CD4-positive, alpha-beta memory T cell (primary cell): ENCODE measurements around the gene TBC1D10A. TPM values are rescaled to one million over a fixed set of nuclear protein-coding genes. Genes with fewer than 3 reads are reported as not detected.

ENCODE experiments used
- CTCF ChIA-PET: fragments of 350-600 bp; sonication (Branson Sonifier 250); formaldehyde crosslinking; loops from one replicate; lab custom pipeline; 2021; ENCODE audit warnings: inconsistent platforms; ENCODE audit not compliant: partially characterized antibody; lab: Charles Lee
- POLR2A ChIA-PET: fragments of 350-600 bp; sonication (Branson Sonifier 250); formaldehyde crosslinking; loops from one replicate; lab custom pipeline; 2021; ENCODE audit not compliant: partially characterized antibody; lab: Charles Lee
- DNase-seq, 5 donors: peaks; one replicate each; pipeline versions ENCODE4 v3.0.0 to v3.0.0-alpha.2; 2020 to 2022; ENCODE audit warnings: mixed read lengths in 1 of 5
- H3K27ac ChIP-seq: one replicate; pipeline ENCODE4 v1.7.0; 2013; ENCODE audit warnings: low read depth, low read length
- H3K27me3 ChIP-seq: 2 replicates; pipeline ENCODE4 v1.7.0; 2013; ENCODE audit warnings: mild to moderate bottlenecking, low read length, moderate library complexity; ENCODE audit not compliant: insufficient read depth
- H3K36me3 ChIP-seq: 2 replicates; pipeline ENCODE4 v1.7.0; 2013; ENCODE audit warnings: mild to moderate bottlenecking, low read length, moderate library complexity; ENCODE audit not compliant: insufficient read depth
- H3K4me1 ChIP-seq: 2 replicates; pipeline ENCODE4 v1.7.0; 2013; ENCODE audit warnings: mild to moderate bottlenecking, low read length, moderate library complexity; ENCODE audit not compliant: insufficient read depth
- H3K4me3 ChIP-seq, 2 donors: one replicate each; pipeline ENCODE4 v1.7.0; 2013; ENCODE audit warnings: low read length in 2 of 2, mild to moderate bottlenecking in 1 of 2
- H3K9me3 ChIP-seq, 2 donors: one replicate each; pipeline ENCODE4 v1.7.0; 2013; ENCODE audit warnings: low read length in 2 of 2, control low read depth in 1 of 2; ENCODE audit not compliant: control insufficient read depth in 1 of 2
- H3K27ac Mint-ChIP-seq, 7 donors: one replicate each; pipeline ENCODE4 v1.8.0; 2020 to 2021; ENCODE audit warnings: mixed read lengths in 7 of 7, mild to moderate bottlenecking in 6 of 7, inconsistent platforms in 3 of 7, moderate library complexity in 3 of 7
- H3K27me3 Mint-ChIP-seq, 2 donors: one replicate each; pipeline ENCODE4 v1.8.0; 2020 to 2021; ENCODE audit warnings: mixed read lengths in 2 of 2
- H3K36me3 Mint-ChIP-seq, 2 donors: one replicate each; pipeline ENCODE4 v1.8.0; 2020 to 2021; ENCODE audit warnings: mixed read lengths in 2 of 2, inconsistent platforms in 1 of 2, mild to moderate bottlenecking in 1 of 2
- H3K4me1 Mint-ChIP-seq, 4 donors: one replicate each; pipeline ENCODE4 v1.8.0; 2020 to 2021; ENCODE audit warnings: mixed read lengths in 4 of 4, mild to moderate bottlenecking in 1 of 4
- H3K4me3 Mint-ChIP-seq, 8 donors: one replicate each; pipeline ENCODE4 v1.8.0; 2020 to 2021; ENCODE audit warnings: mixed read lengths in 8 of 8, mild to moderate bottlenecking in 7 of 8, moderate library complexity in 6 of 8, inconsistent platforms in 3 of 8
- H3K9me3 Mint-ChIP-seq, 8 donors: one replicate each; pipeline ENCODE4 v1.8.0; 2020 to 2021; ENCODE audit warnings: mixed read lengths in 8 of 8, mild to moderate bottlenecking in 5 of 8, inconsistent platforms in 3 of 8, moderate library complexity in 1 of 8
- intact Hi-C: fragments of 100-400 bp; cut with micrococcal nuclease; formaldehyde crosslinking; loops from one replicate; pipeline ENCODE4 v1.15.1; 2023
- polyA plus RNA-seq, 2 donors: library from polyadenylated mRNA; unstranded; fragments of 300-500 nt; fragmentation: Illumina TruSeq; gene quantifications; one replicate each; pipeline ENCODE4 v1.2.3, GENCODE V29; 2021
- total RNA-seq, 2 experiments: library from RNA; stranded (reverse); gene quantifications; one replicate each; pipeline ENCODE4 v1.2.3, GENCODE V29; 2021

TBC1D10A gene
- total and polyA plus RNA-seq, 4 experiments from 2014 or later: 60.6 to 76.8 (median 61.9) TPM

GRCh38 chr22:30305906-30306626 is 20.7 kb downstream of the TBC1D10A start:
- Mint-ChIP-seq H3K4me1 (peaks cover 79 to 100% (median 92%) of the 10 kb centered on the region in 4 donors), H3K27ac (peak overlapping the region; percentile 81 to 98 (median 95)), H3K4me3 (peak overlapping the region; percentile 67 to 86 (median 82)), H3K9me3 (no peaks in the 10 kb centered on the region), H3K27me3 (no peaks in the 10 kb centered on the region), H3K36me3 (peaks cover 25 to 27% of the 10 kb centered on the region in 2 donors)
- Histone ChIP-seq H3K4me1 (peaks cover 100% of the 10 kb centered on the region), H3K9me3 (no peaks in the 10 kb centered on the region), H3K27ac (peak overlapping the region; percentile 64), H3K27me3 (no peaks in the 10 kb centered on the region), H3K4me3 (peak overlapping the region; percentile 60 to 64), H3K36me3 (peaks cover 8% of the 10 kb centered on the region)
- POLR2A ChIA-PET: interaction anchor here (0.7 to 20.6 kb wide), 16 partner anchors 14 to 118 kb away, joined by 3 to 562 read pairs (median 4); partner anchors contain the start of genes CASTOR1, CCDC157, MTFP1 and RNF215
- DNase-seq: peak; percentile 72 to 82 (median 80)
- CTCF ChIA-PET: interaction anchor here (0.8 to 19.0 kb wide), 11 partner anchors 10 to 202 kb away, joined by 3 to 218 read pairs (median 4); partner anchors contain the start of genes CASTOR1 and RNF215
- intact Hi-C loops: loop anchor here (1.0 to 5.0 kb wide), 6 partner anchors 8 to 986 kb away; partner anchors contain the start of genes CASTOR1, CCDC157, PIK3IP1 and SF3A1

- H3K27me3 ChIP-seq: no peaks in the 10 kb centered on the region
- peak overlapping the region; percentile 81 to 98 (median 95) for H3K27ac Mint-ChIP-seq
- peak overlapping the region; percentile 64 for H3K27ac ChIP-seq
- intact Hi-C loops: loop anchor here (5.0 kb wide), 2 partner anchors 52 to 987 kb away; partner anchors contain the start of genes CCDC157, PIK3IP1 and SF3A1
- H3K4me1 ChIP-seq: peaks cover 100% of the 10 kb centered on the region
- H3K4me3 Mint-ChIP-seq: peak overlapping the region; percentile 67 to 86 (median 82)
- no peaks in the 10 kb centered on the region for H3K27me3 Mint-ChIP-seq
- peaks cover 13% of the 10 kb centered on the region for H3K36me3 ChIP-seq
- peak; percentile 62 to 72 (median 65) for DNase-seq
- peaks cover 74 to 100% (median 91%) of the 10 kb centered on the region in 4 donors for H3K4me1 Mint-ChIP-seq
- CTCF ChIA-PET: interaction anchor here (0.7 to 19.0 kb wide), 8 partner anchors 10 to 121 kb away, joined by 3 to 218 read pairs (median 3); partner anchors contain the start of genes CASTOR1 and RNF215
- peaks cover 29 to 31% of the 10 kb centered on the region in 2 donors for H3K36me3 Mint-ChIP-seq
- no peaks in the 10 kb centered on the region for H3K9me3 ChIP-seq
- POLR2A ChIA-PET: interaction anchor here (0.8 to 20.6 kb wide), 11 partner anchors 14 to 119 kb away, joined by 3 to 562 read pairs (median 12); partner anchors contain the start of genes CASTOR1, CCDC157, MTFP1 and RNF215
- peak overlapping the region; percentile 60 to 64 for H3K4me3 ChIP-seq
- no peaks in the 10 kb centered on the region for H3K9me3 Mint-ChIP-seq
These were observed 21.2 kb downstream of the TBC1D10A start for GRCh38 chr22:30305519-30305905.

GRCh38 chr22:30304495-30305244 is 22.1 kb downstream of the TBC1D10A start:
- Mint-ChIP-seq H3K9me3 (no peaks in the 10 kb centered on the region), H3K4me3 (peak overlapping the region in 7 of 8 donors; percentile 67 to 86 (median 80)), H3K27me3 (no peaks in the 10 kb centered on the region), H3K4me1 (peaks cover 66 to 100% (median 84%) of the 10 kb centered on the region in 4 donors), H3K27ac (peak overlapping the region; percentile 81 to 98 (median 95)), H3K36me3 (peaks cover 29 to 35% of the 10 kb centered on the region in 2 donors)
- intact Hi-C loops: loop anchor here (5.0 kb wide), 2 partner anchors 53 to 988 kb away; partner anchors contain the start of genes CCDC157, PIK3IP1 and SF3A1
- CTCF ChIA-PET: interaction anchor here (0.7 to 19.0 kb wide), 6 partner anchors 14 to 119 kb away, joined by 3 to 218 read pairs (median 4); partner anchors contain the start of genes CASTOR1, CCDC157 and SF3A1
- Histone ChIP-seq H3K27me3 (no peaks in the 10 kb centered on the region), H3K27ac (peak overlapping the region; percentile 64), H3K9me3 (no peaks in the 10 kb centered on the region), H3K4me1 (peaks cover 95% of the 10 kb centered on the region), H3K4me3 (peak overlapping the region in 1 of 2 donors; percentile 60), H3K36me3 (peaks cover 16% of the 10 kb centered on the region)
- POLR2A ChIA-PET: interaction anchor here (0.8 to 20.6 kb wide), 9 partner anchors 13 to 120 kb away, joined by 3 to 562 read pairs (median 13); partner anchors contain the start of genes CASTOR1, CCDC157, MTFP1 and RNF215
- peak in 1 of 5 donors; percentile 23 for DNase-seq

- no peaks in the 10 kb centered on the region for H3K27me3 Mint-ChIP-seq
- no peak for DNase-seq
- peak overlapping the region in 7 of 8 donors; percentile 57 to 78 (median 68) for H3K4me3 Mint-ChIP-seq
- H3K27me3 ChIP-seq: no peaks in the 10 kb centered on the region
- H3K27ac Mint-ChIP-seq: peak overlapping the region; percentile 81 to 96 (median 94)
- H3K9me3 ChIP-seq: no peaks in the 10 kb centered on the region
- H3K27ac ChIP-seq: peak overlapping the region; percentile 64
- POLR2A ChIA-PET: interaction anchor here (0.5 to 20.6 kb wide), 10 partner anchors 11 to 54 kb away, joined by 3 to 562 read pairs (median 3); partner anchors contain the start of genes CASTOR1, CCDC157, SF3A1 and TBC1D10A
- intact Hi-C loops: no loop called here
- no peaks in the 10 kb centered on the region for H3K9me3 Mint-ChIP-seq
- peaks cover 92% of the 10 kb centered on the region for H3K4me1 ChIP-seq
- H3K36me3 ChIP-seq: peaks cover 28% of the 10 kb centered on the region
- CTCF ChIA-PET: interaction anchor here (0.6 to 19.0 kb wide), 6 partner anchors 12 to 195 kb away, joined by 3 to 218 read pairs (median 4); partner anchors contain the start of genes CASTOR1 and TBC1D10A
- H3K4me3 ChIP-seq: peak overlapping the region in 1 of 2 donors; percentile 25
- peaks cover 34 to 47% of the 10 kb centered on the region in 2 donors for H3K36me3 Mint-ChIP-seq
- peaks cover 61 to 97% (median 81%) of the 10 kb centered on the region in 4 donors for H3K4me1 Mint-ChIP-seq
These were observed 24.0 kb downstream of the TBC1D10A start for GRCh38 chr22:30302810-30303138.

GRCh38 chr22:30301995-30302809 is 24.5 kb downstream of the TBC1D10A start:
- Mint-ChIP-seq H3K36me3 (peaks cover 39 to 53% of the 10 kb centered on the region in 2 donors), H3K27me3 (no peaks in the 10 kb centered on the region), H3K4me3 (peak overlapping the region in 7 of 8 donors; percentile 57 to 78 (median 68)), H3K27ac (peak overlapping the region; percentile 81 to 96 (median 94)), H3K4me1 (peaks cover 60 to 97% (median 80%) of the 10 kb centered on the region in 4 donors), H3K9me3 (no peaks in the 10 kb centered on the region)
- peaks cover 33% of the 10 kb centered on the region for H3K36me3 ChIP-seq
- H3K4me1 ChIP-seq: peaks cover 92% of the 10 kb centered on the region
- intact Hi-C loops: no loop called here
- CTCF ChIA-PET: interaction anchor here (0.6 to 19.0 kb wide), 6 partner anchors 11 to 194 kb away, joined by 3 to 218 read pairs (median 4); partner anchors contain the start of genes CASTOR1 and TBC1D10A
- peak overlapping the region; percentile 24 to 25 for H3K4me3 ChIP-seq
- no peaks in the 10 kb centered on the region for H3K27me3 ChIP-seq
- no peaks in the 10 kb centered on the region for H3K9me3 ChIP-seq
- peak overlapping the region; percentile 64 for H3K27ac ChIP-seq
- POLR2A ChIA-PET: interaction anchor here (0.5 to 20.6 kb wide), 9 partner anchors 10 to 54 kb away, joined by 3 to 562 read pairs (median 3); partner anchors contain the start of genes CASTOR1, CCDC157, SF3A1 and TBC1D10A
- DNase-seq: peak in 1 of 5 donors; percentile 27
